Activated CD4-positive, alpha-beta T cell treated with anti-CD3 and anti-CD28 coated beads, Interleukin-2, amount 50 U/mL, for 16 hours (primary cell): ENCODE results near the gene TSGA10IP.

ENCODE experiments used
- DNase-seq: peaks from one replicate; pipeline ENCODE4 v3.0.0-alpha.2; 2020

The TSGA10IP gene

DNA sequence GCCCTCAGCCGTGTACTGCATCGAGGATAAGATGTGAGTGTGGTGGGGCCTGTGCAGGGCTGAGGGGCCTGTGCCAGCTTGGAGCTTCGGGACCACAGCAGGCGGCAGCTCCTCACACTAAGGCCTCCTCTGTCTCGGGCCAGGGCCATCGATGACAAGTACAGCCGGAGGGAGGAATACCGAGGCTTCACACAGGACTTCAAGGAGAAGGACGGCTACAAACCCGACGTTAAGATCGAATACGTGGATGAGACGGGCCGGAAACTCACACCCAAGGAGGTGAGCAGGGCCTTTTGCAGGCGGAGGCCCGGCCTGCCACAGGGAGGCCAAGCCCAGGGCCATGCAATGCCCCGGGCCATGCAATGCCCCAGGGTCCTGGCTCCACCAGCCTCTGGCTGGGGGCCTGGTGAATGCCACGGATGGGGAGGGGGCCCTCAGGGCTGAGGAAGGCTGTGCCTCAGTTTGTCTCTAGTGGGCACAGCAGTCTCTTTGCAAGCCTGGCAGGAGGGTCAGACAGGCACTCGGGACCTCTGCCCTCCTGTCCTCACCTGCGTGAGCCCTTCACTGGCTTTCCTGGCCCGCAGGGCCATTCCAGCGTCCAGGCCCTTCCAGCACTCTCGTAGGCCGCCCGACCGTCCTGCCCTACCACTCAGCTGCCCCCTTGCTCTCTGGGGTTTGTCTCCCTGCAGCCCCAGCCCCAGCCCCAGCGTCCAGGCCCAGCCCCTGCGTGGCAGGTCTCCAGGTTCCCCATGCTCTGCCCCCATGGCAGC, 32.5 kb downstream of the TSGA10IP start:
- no peak for DNase-seq

DNA sequence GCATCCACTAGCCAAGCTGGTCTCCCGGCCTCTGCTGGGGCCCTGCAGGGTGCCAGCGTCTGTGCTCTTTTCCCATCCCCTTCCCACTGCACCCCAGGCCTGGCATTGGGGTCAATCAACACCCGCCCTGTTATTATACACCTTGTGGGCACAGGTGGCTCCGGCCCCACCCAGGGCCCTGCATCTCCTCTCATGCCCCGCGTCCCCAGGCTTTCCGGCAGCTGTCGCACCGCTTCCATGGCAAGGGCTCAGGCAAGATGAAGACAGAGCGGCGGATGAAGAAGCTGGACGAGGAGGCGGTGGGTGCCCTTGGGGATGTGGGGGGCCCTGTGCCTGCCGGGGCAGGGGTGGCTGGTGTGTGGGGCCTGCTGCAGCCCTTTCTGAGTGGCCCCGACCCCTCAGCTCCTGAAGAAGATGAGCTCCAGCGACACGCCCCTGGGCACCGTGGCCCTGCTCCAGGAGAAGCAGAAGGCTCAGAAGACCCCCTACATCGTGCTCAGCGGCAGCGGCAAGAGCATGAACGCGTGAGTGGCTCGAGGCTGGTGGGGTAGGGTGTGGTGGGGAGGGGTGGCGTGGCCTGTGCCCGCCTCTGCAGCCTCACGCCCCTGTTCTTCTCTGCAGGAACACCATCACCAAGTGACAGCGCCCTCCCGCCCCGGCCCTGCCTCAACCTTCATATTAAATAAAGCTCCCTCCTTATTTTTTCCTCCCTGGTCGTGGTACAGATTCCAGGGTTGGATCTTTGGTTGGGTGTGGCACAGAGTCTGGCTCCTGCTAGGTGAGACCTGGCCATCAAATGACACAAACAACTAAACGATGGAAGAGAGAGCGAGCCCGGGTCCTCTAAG, 33.3 kb downstream of the TSGA10IP start:
- DNase-seq, result no peak

DNA sequence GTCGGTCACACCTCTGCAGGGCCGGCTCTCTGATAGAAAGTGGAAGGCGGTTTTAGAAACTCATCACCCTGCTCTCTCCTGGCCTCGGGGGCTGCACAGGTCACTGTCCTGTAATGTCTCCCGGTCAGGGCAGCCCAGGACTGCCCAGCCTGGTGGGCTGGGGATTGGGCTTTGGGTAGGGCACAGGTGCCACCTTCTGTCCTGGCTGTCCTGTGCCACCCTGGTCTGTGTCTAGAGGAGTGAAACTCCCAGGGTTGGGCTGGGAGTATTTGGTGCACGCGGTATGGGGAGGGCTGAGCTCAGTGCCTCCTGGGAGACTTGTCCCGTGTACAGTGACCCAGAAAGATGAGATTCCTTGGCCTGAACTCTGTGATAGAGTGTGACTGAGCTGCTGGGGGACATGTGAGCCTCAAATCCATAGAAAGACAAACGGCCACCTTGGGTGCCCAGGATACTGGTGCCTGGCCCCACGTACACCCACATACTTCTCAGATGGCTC, 34.0 kb downstream of the TSGA10IP start:
- no peak for DNase-seq

DNA sequence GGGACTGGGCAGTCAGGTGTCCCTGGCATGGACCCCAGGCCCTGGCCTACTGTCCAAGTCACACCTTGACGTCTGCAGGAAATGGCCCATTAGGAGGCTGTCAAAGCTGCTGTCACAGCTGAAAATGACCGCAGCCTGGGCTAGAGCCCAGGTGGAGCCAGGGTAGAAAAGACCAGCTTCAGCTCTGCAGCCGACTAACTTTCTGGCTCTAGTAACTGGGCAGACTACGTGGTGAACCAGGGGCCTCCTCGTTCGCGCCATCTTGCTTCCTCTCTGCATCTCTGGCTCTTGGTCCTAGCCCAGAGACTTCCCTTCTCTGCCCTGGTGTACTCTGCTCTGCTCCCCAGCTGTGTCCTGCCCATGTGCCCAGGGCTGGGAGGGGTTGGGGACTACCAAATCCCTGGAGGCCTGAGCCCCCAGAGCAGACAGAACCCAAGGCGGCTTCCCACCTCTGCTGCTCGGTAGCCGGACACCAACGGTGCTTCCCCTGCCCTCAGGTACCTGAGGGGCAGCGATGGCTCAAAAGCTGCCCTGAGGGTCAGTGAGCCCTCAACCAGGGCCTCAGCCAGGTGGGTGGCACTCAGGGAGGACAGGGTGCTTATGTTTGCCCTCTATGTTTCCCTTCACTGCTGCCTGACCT, 35.9 kb downstream of the TSGA10IP start:
- no peak for DNase-seq

DNA sequence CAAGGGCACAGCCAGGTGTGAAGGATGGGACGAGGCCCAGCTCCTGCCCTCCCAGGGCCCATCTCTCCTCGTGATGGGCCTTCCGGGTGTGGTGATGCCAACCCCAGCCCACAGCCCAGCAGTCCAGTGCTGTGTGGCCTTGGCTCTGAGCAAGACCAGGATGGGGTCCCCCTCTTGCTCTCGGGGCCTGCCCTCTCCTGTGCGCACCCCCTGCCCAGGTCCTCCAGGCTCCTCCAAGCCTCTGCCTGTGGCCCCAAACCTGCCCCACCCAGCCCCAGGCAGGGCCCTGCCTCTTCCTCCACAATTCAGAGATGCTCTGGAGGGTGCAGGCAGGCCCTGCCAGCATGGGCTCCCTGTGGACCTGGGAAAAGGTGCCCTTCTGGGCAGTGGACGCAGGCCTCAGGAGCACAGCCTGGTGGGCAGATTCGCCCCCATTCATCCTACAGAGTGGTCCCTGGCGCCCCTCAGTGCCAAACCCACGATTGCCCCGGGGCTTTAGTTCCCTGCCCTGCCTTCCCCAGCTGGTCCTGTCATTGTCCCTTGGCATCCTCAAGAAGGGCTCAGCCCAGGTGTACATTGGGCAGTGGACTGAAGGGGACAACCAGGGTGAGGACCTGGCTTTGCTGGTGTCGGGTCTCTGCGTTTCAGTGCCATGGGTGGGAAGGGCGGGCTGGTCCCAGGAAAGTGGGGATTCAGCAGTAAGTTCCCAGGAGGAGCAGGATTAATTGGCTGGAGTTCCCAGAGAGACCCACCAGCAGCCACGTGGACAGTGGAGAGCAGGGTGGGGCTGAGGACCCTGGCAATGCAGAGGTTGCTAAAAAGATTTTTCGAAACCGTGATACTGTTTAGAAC, 36.9 kb downstream of the TSGA10IP start:
- no peak for DNase-seq

DNA sequence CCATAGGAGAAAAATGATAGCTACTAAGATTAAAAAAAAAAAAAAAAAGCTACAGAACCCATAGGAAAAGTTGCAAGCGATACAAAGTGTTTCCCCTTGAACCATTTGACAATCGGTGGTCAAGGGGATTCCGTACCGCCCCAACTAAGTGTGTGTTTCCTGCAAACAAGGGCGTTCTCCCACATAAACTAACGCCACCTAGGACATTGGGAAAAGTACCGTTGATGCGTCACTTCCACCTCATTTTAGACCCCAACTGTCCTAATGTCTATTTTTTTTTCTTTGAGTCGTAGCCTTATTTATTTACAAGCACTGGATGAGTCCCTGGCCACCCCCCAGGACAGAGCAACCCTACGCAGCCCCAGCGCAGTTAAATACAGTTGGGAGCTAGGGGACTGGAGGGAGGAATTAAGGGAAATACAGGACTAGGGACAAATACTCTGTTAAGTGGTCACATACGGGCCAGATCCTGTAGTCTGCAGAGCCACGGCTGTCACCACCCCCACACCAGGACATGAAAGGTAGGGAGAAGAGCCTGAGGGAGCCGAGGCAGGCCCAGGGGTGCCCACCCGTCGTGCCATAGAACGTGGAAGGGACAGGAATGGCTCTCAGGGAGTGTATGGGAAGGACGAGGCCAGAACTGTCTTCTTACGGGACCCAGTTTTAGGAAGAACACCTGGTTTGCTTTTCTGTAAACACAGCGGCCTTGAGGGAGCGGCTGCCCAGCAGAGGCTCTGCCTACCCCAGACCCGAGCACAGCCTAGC, 37.7 kb downstream of the TSGA10IP start:
- DNase-seq, result no peak

DNA sequence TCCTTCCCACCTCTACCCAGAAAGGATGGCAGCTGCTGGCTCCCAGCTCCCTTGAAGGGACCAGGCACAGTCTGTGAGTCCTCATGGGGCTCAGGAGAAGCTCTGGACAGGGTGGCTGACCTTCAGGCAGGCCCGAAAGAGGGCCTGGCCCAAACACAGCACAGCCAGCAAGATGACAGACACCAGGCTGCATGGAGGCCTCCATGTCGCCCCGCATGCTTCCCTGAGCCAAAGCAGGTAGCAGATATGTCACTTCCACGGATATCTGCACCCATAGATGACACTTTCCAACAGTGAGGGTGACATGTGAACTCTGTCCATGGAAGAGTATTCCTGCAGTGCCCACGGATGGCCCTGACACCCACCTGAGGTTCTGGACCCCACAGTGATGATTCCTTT, 38.3 kb downstream of the TSGA10IP start:
- no peak for DNase-seq

DNA sequence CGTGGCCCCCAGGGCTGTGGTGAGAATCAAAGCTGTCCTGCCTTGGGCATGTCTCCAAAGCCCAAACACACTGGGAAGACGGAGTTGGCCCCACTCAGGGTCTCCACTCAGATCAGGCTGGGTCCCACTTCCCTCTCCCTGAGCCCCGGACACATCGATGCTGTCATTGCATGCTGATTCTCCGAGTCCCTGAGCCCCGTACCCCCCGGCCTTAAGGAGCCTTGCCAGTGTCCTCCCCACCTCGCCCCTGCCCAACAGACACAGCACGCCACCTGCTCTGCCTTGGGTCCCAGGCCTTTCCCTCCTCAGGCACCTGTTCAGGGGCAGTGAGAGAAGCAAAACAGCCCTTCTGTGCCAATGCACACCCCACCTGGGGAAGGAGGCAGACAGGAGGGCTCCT, 42.1 kb downstream of the TSGA10IP start:
- DNase-seq, result no peak

DNA sequence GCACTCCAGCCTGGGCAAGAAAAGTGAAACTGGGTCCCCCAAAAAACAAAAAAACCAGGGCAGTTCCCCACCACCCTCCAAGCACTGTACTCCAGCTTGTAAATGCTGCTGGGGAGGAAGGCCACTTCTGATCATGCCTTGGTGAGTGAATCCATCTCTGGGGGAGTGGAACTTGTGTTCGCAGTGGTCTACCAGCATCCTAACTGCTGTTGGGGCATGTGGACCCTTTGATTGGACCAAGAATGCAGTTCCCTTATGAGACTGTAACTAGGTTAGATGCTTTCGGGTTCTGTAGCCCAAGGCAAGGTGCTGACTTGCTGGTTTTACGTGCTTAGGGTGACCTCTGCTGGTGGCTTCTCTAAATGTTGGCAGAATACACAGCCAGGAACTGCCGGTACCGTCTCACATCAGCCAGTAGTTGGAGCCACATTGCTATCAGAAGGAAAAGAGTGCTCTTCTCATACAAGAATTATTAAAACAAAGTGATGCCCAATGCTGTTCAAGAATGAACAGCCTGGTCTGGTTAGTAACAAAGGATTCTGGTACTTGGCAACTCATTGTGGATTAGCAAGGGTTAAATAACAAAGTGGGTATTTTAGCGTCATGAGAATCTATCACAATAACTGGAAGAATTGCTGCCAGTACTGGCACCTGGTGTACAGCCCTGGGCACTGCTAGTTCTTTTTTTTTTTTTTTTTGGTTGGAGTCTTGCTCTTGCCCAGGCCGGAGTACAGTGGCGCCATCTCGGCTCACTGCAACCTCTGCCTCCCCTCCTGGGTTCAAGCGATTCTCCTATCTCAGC, 43.7 kb downstream of the TSGA10IP start:
- DNase-seq, result peak; percentile 96

DNA sequence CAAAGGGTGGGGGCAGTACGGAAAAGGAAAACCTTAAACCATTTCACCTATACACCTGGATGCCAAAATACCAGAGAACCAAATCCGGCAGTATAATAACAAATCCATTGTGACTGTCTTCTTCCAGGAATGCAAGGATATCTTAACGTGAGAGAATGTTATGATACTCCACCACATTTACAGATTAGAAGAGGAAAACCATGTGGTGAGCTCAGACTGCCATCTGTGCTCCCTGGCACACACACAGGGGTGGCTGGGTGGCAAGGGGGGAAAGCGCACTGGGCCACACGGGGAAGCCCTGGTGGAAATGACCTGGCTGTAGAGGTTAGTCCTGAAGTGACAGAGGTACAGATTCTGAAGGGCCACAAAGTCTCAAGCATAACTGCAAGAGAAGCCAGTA, 46.8 kb downstream of the TSGA10IP start:
- DNase-seq, result no peak

DNA sequence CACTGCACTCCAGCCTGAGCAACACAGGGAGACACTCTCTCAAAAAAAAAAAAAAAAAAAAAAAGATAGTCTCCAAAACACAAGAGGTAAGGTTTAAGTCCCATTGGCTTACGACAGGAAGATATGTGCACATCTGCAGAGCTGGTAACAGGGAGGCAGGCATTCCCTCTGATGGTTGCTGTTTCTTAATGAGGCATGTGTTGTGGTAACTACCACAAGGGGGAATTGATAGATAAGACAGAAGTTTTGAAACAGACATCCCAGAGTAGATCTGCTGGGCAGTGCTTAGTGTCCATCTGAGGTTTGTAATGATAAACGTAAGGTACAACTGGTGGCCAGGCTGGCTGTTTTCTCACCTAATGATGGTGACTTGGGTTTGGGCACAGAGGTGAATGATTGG, 52.0 kb downstream of the TSGA10IP start:
- DNase-seq, result no peak

DNA sequence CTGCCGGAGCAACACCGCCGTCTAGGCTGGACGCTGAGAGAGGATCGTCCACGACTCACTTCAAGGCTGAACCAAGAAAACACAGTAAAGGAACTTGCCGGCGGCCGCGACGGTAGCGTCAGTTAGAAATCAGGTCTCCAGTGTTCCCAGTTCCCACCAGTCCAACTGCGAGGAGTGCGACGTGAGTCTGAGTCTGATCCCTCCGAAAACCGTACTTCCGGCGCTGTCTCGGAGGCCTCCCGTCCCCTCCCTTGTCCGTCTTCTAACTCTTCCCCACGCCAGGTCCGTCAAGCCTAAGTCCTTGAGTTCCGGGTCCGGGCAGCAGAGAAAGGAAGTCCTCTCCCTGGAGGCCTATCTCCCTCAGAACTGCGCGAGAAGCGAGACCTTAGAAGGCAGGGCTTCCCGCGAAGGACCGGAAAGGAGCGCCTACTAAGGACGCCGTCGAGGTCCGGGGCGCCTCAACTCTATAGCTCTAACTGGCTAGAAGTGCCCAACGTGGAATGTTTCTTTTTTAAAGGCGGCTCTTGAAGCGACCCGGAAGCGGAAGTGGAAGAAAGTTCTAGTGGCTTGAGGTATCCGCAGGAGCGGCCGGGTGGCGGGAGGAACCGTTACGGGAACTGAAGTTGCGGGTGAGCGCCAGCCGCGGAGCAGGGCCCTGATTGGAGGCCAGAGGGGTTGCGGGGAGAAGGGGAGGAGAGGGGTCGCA, 56.8 kb downstream of the TSGA10IP start, which contains the start of the genes BANF1 and EIF1AD:
BANF1 (plus strand) TSS at position 562 of the 706 bp plus-strand sequence. CDS start 748 bp downstream, outside the sequence.
EIF1AD (minus strand) TSS at position 216 of the 706 bp plus-strand sequence. CDS start 1,768 bp downstream, outside the sequence.
- peak; percentile 98 for DNase-seq

DNA sequence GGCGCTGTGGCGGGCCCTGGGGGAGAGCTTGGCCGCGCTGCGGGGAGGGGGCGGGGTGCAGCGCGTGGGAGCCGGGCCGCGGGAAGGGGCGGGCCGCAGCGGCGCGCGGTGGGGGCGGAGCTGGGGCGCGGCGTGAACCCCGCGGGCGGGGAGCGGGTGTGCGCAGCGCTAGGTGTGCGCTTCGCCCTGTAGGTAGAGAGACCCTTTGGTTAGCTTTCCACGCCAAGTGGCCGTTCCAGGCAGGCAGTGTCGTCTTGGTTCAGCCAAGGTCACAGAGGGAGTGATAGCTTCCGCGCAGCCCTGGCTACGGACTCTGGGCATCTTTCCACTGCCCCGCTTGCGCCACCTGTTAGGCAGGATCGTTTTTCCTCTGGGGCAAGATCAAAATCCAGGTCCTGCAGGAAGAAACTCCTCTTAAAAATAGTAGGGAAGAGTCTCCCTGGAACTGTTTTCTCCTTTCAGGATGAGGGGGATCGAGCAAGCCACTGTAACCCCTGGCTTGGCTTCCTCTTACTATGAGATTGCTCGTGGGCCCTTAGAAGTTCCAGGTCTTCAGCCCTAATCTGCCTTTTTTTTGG, 57.5 kb downstream of the TSGA10IP start:
- DNase-seq, result no peak

DNA sequence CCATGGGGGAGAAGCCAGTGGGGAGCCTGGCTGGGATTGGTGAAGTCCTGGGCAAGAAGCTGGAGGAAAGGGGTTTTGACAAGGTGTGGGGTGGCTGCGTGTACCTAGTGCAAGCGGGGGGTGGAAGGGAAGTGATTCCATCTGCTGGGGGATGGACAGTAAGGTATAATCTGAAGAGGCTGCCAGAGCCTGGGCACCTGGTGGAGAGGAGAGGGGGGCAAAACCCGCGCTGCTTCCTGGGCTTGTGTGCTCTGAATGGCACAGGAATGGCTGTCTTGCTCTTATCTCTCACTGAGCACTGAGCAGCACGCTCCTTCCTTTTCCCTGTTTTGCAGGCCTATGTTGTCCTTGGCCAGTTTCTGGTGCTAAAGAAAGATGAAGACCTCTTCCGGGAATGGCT, 58.0 kb downstream of the TSGA10IP start:
- DNase-seq, result no peak

DNA sequence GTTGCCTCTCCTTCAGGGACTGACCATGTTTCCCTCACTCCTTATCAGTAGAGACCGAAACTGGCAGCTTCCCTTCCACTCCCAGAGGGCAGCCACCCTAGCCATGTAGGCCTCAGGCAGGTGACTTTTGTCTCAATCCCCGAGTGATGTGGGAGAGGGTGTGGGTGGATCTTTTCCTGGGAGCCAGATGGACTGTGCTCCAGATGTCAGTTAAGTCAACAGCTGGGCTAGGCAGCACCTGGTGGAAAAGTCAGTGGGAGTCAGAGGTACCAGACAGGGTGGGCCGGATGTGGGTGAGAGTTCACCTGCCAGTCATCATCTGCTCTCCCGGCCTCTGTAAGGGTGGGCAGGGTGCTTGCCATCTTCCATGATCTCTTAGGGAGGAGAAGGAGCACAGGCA, 58.9 kb downstream of the TSGA10IP start:
- no peak for DNase-seq

DNA sequence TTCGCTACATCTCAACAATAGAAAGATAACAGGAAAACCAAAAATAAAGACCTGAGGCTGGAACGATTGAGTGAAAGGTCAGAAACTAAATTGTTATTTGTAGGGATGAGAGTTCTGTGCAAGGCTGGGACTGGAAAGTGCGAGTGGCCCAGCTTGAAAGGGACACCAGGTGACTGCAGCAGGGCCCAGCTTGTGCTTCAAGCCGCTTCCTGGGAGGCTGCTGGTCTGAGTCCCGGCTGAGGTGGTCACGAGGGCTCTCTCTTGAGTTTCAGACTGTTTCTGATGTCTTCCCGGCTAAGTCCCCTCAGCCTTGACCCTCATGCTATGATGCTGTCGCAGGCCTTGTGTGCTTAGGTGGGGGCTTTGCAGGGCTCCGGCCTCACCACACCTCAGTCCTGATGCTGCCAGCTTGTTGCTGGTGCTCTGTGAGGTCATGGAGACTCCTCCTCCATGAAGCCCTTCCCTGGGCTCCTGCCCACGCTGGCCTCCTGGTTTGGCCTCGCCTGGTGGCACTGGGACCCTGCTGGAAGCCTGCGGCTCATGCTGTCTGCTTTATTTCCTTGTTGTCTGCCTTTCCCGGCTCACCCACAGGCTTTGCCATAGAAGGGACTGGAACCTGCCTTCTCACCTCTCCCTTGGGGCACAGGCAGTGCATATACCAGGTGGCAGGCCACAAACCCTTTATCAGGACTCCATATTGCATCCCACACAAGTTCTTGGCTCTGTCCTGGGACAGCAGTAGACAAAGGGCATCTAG, 61.0 kb downstream of the TSGA10IP start:
- DNase-seq, result no peak

DNA sequence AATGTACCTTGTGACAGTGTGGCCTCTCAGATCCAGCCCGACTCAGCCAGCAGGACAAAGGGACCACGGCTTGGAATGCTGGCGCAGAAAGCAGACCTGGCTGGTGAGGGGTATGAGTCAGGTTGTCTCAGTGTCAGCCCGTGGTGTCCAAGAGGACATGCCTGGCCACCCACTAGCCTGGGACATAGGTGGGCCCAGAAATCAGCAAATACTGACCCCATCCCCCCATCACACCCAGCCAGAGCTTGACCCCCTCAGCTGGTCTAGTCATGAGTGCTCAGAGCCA, 61.6 kb downstream of the TSGA10IP start:
- no peak for DNase-seq

DNA sequence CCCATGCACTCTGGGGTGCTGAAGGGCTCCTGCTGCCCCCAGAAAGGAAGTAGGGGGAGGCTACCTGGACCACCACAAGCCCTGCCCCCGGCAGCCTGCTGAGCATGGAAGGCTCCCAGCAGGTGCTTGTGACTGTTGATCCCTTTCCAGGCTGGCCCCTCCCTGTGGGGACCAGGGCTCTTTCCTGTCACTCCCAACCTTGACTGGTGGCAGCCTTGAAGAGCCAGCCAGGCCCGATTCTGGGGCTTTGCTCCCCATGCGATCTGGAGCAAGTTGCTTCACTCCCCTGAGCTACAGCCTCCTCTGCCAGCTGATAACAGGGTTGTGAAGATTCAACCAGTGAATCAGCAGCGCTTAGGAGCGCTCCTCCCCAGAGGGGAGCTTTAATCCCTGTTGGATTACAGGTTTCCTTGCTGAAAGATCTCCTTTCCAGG, 61.9 kb downstream of the TSGA10IP start:
- no peak for DNase-seq

DNA sequence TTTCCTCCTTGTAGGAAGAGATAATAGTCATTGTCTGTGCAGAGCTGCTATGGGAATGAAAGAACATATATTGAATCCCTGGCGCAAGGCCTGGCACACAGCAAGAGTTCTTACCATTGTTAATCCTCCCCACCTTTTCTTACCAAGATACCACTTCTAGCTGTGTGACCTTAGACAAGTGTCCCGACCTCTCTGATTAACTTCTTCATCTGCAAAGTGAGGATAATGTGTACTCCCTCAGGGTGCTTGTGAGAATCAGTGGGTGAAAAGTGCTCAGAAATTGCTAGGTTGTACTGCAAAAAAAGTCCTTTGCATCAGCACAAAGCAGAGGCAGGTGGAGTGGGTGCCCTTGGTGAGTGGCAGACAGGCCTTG, 62.8 kb downstream of the TSGA10IP start:
- no peak for DNase-seq
